ENCODE results near the gene ENOSF1.
"Not testable (repeated sequence)": the region's sequence is repeated elsewhere in the genome, so short reads cannot be mapped to it uniquely, and the experiment has no call there.

ENOSF1 gene

GRCh38 chr18:703213-703967 is 9.0 kb downstream of the ENOSF1 start:
- peak; percentile 64 for DNase-seq

- DNase-seq, result no peak
Observed at GRCh38 chr18:697800-698199, 14.6 kb downstream of the ENOSF1 start.

GRCh38 chr18:697012-697411 is 15.4 kb downstream of the ENOSF1 start:
- no peak for DNase-seq

GRCh38 chr18:693466-694187 is 18.8 kb downstream of the ENOSF1 start:
- DNase-seq, result no peak

GRCh38 chr18:692824-693223 is 19.6 kb downstream of the ENOSF1 start:
- no peak for DNase-seq

- no peak for DNase-seq
Observed at GRCh38 chr18:688323-688722, 24.1 kb downstream of the ENOSF1 start.

- DNase-seq, result no peak
Observed at GRCh38 chr18:686339-687111, 25.9 kb downstream of the ENOSF1 start.

GRCh38 chr18:685438-685837 is 27.0 kb downstream of the ENOSF1 start:
- DNase-seq, result no peak

- no peak for DNase-seq
Observed at GRCh38 chr18:683531-683930, 28.9 kb downstream of the ENOSF1 start.

- no peak for DNase-seq
Observed at GRCh38 chr18:682833-683232, 29.6 kb downstream of the ENOSF1 start.

GRCh38 chr18:682416-682815 is 30.0 kb downstream of the ENOSF1 start:
- not testable (repeated sequence) for DNase-seq

GRCh38 chr18:681985-682384 is 30.4 kb downstream of the ENOSF1 start:
- no peak for DNase-seq

- no peak for DNase-seq
Observed at GRCh38 chr18:680392-680791, 32.0 kb downstream of the ENOSF1 start.

- DNase-seq, result no peak
Observed at GRCh38 chr18:679516-679915, 32.9 kb downstream of the ENOSF1 start.

- DNase-seq, result no peak
Observed at GRCh38 chr18:678482-679182, 33.8 kb downstream of the ENOSF1 start.

- no peak for DNase-seq
Observed at GRCh38 chr18:677951-678381, 34.5 kb downstream of the ENOSF1 start.

GRCh38 chr18:677145-677544 is 35.3 kb downstream of the ENOSF1 start:
- DNase-seq, result no peak

GRCh38 chr18:676736-677135 is 35.7 kb downstream of the ENOSF1 start:
- no peak for DNase-seq

GRCh38 chr18:676069-676468 is 36.4 kb downstream of the ENOSF1 start:
- DNase-seq, result no peak

GRCh38 chr18:675307-675706 is 37.1 kb downstream of the ENOSF1 start:
- no peak for DNase-seq

- DNase-seq, result no peak
Observed at GRCh38 chr18:673769-674168, 38.7 kb downstream of the ENOSF1 start.

- no peak for DNase-seq
Observed at GRCh38 chr18:673317-673716, 39.1 kb downstream of the ENOSF1 start.

GRCh38 chr18:671405-671804 is 41.0 kb downstream of the ENOSF1 start:
- no peak for DNase-seq
